Neural progenitor cell (in vitro differentiated cells): Measurements from ENCODE around the gene EPHX1. TPM values are rescaled to one million over a fixed set of nuclear protein-coding genes. Genes with fewer than 3 reads are reported as not detected.

Experiments used
- DNase-seq: peaks from one replicate; pipeline ENCODE4 v3.0.0-alpha.2; 2016; ENCODE audit warnings: low spot score
- H2AFZ ChIP-seq: fragments of 200-600 bp; sonication (generic); replicated peaks from 2 replicates; pipeline ENCODE4 v1.6.1; 2016; ENCODE audit warnings: antibody characterized with exemption
- H3F3A ChIP-seq: fragments of 200-600 bp; sonication (generic); 2 replicates; pipeline ENCODE4 v1.6.1; 2016; ENCODE audit warnings: antibody characterized with exemption, low read depth
- H3K27ac ChIP-seq: fragments of 200-600 bp; sonication (generic); 2 replicates; pipeline ENCODE4 v1.5.1; 2016; ENCODE audit warnings: mild to moderate bottlenecking
- H3K27me3 ChIP-seq: fragments of 200-600 bp; sonication (generic); 2 replicates; pipeline ENCODE4 v1.6.1; 2016; ENCODE audit warnings: mild to moderate bottlenecking, moderate library complexity
- H3K36me3 ChIP-seq: fragments of 200-600 bp; sonication (generic); 2 replicates; pipeline ENCODE4 v1.5.1; 2016
- H3K4me1 ChIP-seq: fragments of 200-600 bp; sonication (generic); 2 replicates; pipeline ENCODE4 v1.6.1; 2016; ENCODE audit warnings: mixed run types
- H3K4me2 ChIP-seq: fragments of 200-600 bp; sonication (generic); 2 replicates; pipeline ENCODE4 v1.6.1; 2016
- H3K4me3 ChIP-seq: fragments of 200-600 bp; sonication (generic); 2 replicates; pipeline ENCODE4 v1.5.1; 2016
- H3K79me2 ChIP-seq: fragments of 200-600 bp; sonication (generic); 2 replicates; pipeline ENCODE4 v1.6.1; 2016; ENCODE audit warnings: low read depth
- H3K9ac ChIP-seq: fragments of 200-600 bp; sonication (generic); 2 replicates; pipeline ENCODE4 v1.6.1; 2016
- H3K9me3 ChIP-seq: fragments of 200-600 bp; sonication (generic); 2 replicates; pipeline ENCODE4 v1.5.1; 2016; ENCODE audit warnings: low read depth
- H4K20me1 ChIP-seq: fragments of 200-600 bp; sonication (generic); 2 replicates; pipeline ENCODE4 v1.6.1; 2016; ENCODE audit warnings: low read depth
- H3K27ac Mint-ChIP-seq: 3 replicates; pipeline ENCODE4 v1.8.0; 2021; ENCODE audit warnings: mixed read lengths
- H3K27me3 Mint-ChIP-seq: 2 replicates; pipeline ENCODE4 v1.8.0; 2022; ENCODE audit warnings: low read depth, mild to moderate bottlenecking, inconsistent platforms, moderate library complexity, mixed read lengths; ENCODE audit not compliant: insufficient read depth
- H3K36me3 Mint-ChIP-seq: 3 replicates; pipeline ENCODE4 v1.8.0; 2021; ENCODE audit warnings: mixed read lengths
- H3K4me1 Mint-ChIP-seq: 3 replicates; pipeline ENCODE4 v1.8.0; 2021; ENCODE audit warnings: mixed read lengths
- H3K4me3 Mint-ChIP-seq: 3 replicates; pipeline ENCODE4 v1.8.0; 2021; ENCODE audit warnings: mild to moderate bottlenecking, moderate library complexity, mixed read lengths
- H3K9me3 Mint-ChIP-seq: 3 replicates; pipeline ENCODE4 v1.8.0; 2020; ENCODE audit warnings: mixed read lengths
- CTCF ChIP-seq: fragments of 200-600 bp; sonication (generic); IDR thresholded peaks from 2 replicates; pipeline ENCODE4 v1.5.1; 2017; ENCODE audit warnings: antibody characterized with exemption, mild to moderate bottlenecking
- EZH2 ChIP-seq: fragments of 200-600 bp; sonication (generic); IDR thresholded peaks from 2 replicates; pipeline ENCODE4 v1.6.1; 2017; ENCODE audit warnings: antibody characterized with exemption, mild to moderate bottlenecking, moderate library complexity
- EZH2phosphoT487 ChIP-seq: fragments of 200-600 bp; sonication (generic); IDR thresholded peaks from 2 replicates; pipeline ENCODE4 v1.6.1; 2017; ENCODE audit warnings: antibody characterized with exemption
- total RNA-seq: library from RNA; depleted of rRNA; stranded (reverse); fragments of >200 nt; gene quantifications from 2 replicates; pipeline ENCODE4 v1.2.3, GENCODE V29; 2015; ENCODE audit warnings: low replicate concordance

The EPHX1 gene
- total RNA-seq, 1 donor from 2014 or later = 4.3 TPM

- no peak overlapping the region for H3K27ac ChIP-seq
- no peak overlapping the region for H3K9ac ChIP-seq
- H3K27me3 ChIP-seq = peaks cover 67% of the 10 kb centered on the region
- H3K27me3 Mint-ChIP-seq = peaks cover 9% of the 10 kb centered on the region
- H3K4me1 Mint-ChIP-seq = peaks cover 13% of the 10 kb centered on the region
- H3K9me3 ChIP-seq = no peaks in the 10 kb centered on the region
- H3K9me3 Mint-ChIP-seq = no peaks in the 10 kb centered on the region
- DNase-seq = no peak
- H4K20me1 ChIP-seq = no peaks in the 10 kb centered on the region
- no peaks in the 10 kb centered on the region for H3K79me2 ChIP-seq
- H2AFZ ChIP-seq = no peak overlapping the region
- no peaks in the 10 kb centered on the region for H3K36me3 ChIP-seq
- peaks cover 14% of the 10 kb centered on the region for H3F3A ChIP-seq
- H3K36me3 Mint-ChIP-seq = no peaks in the 10 kb centered on the region
- no peak for TF ChIP-seq EZH2phosphoT487
- no peak for TF ChIP-seq CTCF
- TF ChIP-seq EZH2 = no peak
- H3K4me3 Mint-ChIP-seq = no peak overlapping the region
- H3K4me2 ChIP-seq = no peak overlapping the region
- no peak overlapping the region for H3K27ac Mint-ChIP-seq
- H3K4me1 ChIP-seq = no peaks in the 10 kb centered on the region
- H3K4me3 ChIP-seq = no peak overlapping the region
These were observed 78.5 kb downstream of the EPHX1 start for GRCh38 chr1:225888289-225888897.

GRCh38 chr1:225888898-225889601 lies 79.1 kb downstream of the EPHX1 start, which contains the start of gene LEFTY1:
TSS of gene LEFTY1 (minus strand) at chr1:225889146. CDS start at chr1:225889066, 80 bp downstream.
- H3K36me3 Mint-ChIP-seq = no peaks in the 10 kb centered on the region
- H3K9me3 Mint-ChIP-seq = no peaks in the 10 kb centered on the region
- H2AFZ ChIP-seq = peak within 1 kb of the TSS; percentile 34
- no peaks in the 10 kb centered on the region for H3K9me3 ChIP-seq
- no peaks in the 10 kb centered on the region for H3K36me3 ChIP-seq
- peaks cover 61% of the 10 kb centered on the region for H3K27me3 ChIP-seq
- no peak within 1 kb of the TSS for H3K4me3 Mint-ChIP-seq
- TF ChIP-seq EZH2phosphoT487 (no peak), EZH2 (no peak), CTCF (no peak)
- H3K27me3 Mint-ChIP-seq = peaks cover 8% of the 10 kb centered on the region
- no peaks in the 10 kb centered on the region for H3K4me1 ChIP-seq
- H3K4me1 Mint-ChIP-seq = peaks cover 13% of the 10 kb centered on the region
- H3K27ac ChIP-seq = no peak within 1 kb of the TSS
- peak within 1 kb of the TSS; percentile 25 for H3K4me3 ChIP-seq
- H3F3A ChIP-seq = peaks cover 11% of the 10 kb centered on the region
- peak within 1 kb of the TSS; percentile 69 for H3K4me2 ChIP-seq
- no peaks in the 10 kb centered on the region for H3K79me2 ChIP-seq
- no peak for DNase-seq
- no peaks in the 10 kb centered on the region for H4K20me1 ChIP-seq
- H3K9ac ChIP-seq = no peak within 1 kb of the TSS
- H3K27ac Mint-ChIP-seq = no peak within 1 kb of the TSS

GRCh38 chr1:225889743-225890142 lies 79.8 kb downstream of the EPHX1 start:
- no peaks in the 10 kb centered on the region for H4K20me1 ChIP-seq
- no peak for DNase-seq
- no peak overlapping the region for H3K4me3 ChIP-seq
- H3K27me3 Mint-ChIP-seq = peaks cover 8% of the 10 kb centered on the region
- no peak overlapping the region for H3K9ac ChIP-seq
- H3K27ac Mint-ChIP-seq = no peak overlapping the region
- peaks cover 54% of the 10 kb centered on the region for H3K27me3 ChIP-seq
- H3F3A ChIP-seq = peaks cover 11% of the 10 kb centered on the region
- no peaks in the 10 kb centered on the region for H3K36me3 ChIP-seq
- no peak overlapping the region for H3K4me3 Mint-ChIP-seq
- peaks cover 13% of the 10 kb centered on the region for H3K4me1 Mint-ChIP-seq
- no peak overlapping the region for H3K4me2 ChIP-seq
- no peaks in the 10 kb centered on the region for H3K9me3 Mint-ChIP-seq
- H3K36me3 Mint-ChIP-seq = no peaks in the 10 kb centered on the region
- no peak for TF ChIP-seq CTCF
- TF ChIP-seq EZH2phosphoT487 = no peak
- TF ChIP-seq EZH2 = no peak
- no peaks in the 10 kb centered on the region for H3K79me2 ChIP-seq
- no peak overlapping the region for H2AFZ ChIP-seq
- no peaks in the 10 kb centered on the region for H3K4me1 ChIP-seq
- no peak overlapping the region for H3K27ac ChIP-seq
- H3K9me3 ChIP-seq = no peaks in the 10 kb centered on the region
